Tibial nerve (tissue), 4 donors: ENCODE measurements around the gene LHPP. TPM values are rescaled to one million over a fixed set of nuclear protein-coding genes. Genes with fewer than 3 reads are reported as not detected.

Source experiments
- DNase-seq, 2 donors: peaks; one replicate each; pipeline ENCODE4 v3.0.0-alpha.2; 2019; ENCODE audit warnings: low spot score in 2 of 2
- H3K27ac ChIP-seq, 4 donors: fragments of 200-600 bp; sonication (generic) in 3 of 4; one replicate each; pipeline ENCODE4 v1.5.1; 2017 to 2019; ENCODE audit warnings: mild to moderate bottlenecking in 1 of 4
- H3K27me3 ChIP-seq, 2 donors: fragments of 200-600 bp; sonication (generic) in 1 of 2; one replicate each; pipeline versions ENCODE4 v1.5.1 to v1.6.0; 2017 to 2019
- H3K36me3 ChIP-seq, 3 donors: fragments of 200-600 bp; sonication (generic); one replicate each; pipeline ENCODE4 v1.5.1; 2018 to 2019
- H3K4me1 ChIP-seq, 4 donors: fragments of 200-600 bp; sonication (generic) in 3 of 4; one replicate each; pipeline ENCODE4 v1.5.1; 2017 to 2019
- H3K4me3 ChIP-seq, 4 donors: fragments of 200-600 bp; sonication (generic) in 3 of 4; one replicate each; pipeline ENCODE4 v1.5.1; 2017 to 2019; ENCODE audit warnings: mild to moderate bottlenecking in 1 of 4, moderate library complexity in 1 of 4
- H3K9me3 ChIP-seq, 4 donors: fragments of 200-600 bp; sonication (generic) in 3 of 4; one replicate each; pipeline ENCODE4 v1.5.1; 2017 to 2019
- EP300 ChIP-seq, 2 donors: sonication (generic); formaldehyde crosslinking; IDR thresholded peaks; one replicate each; pipeline ENCODE4 v1.6.1; 2017; ENCODE audit warnings: antibody characterized with exemption in 2 of 2, mild to moderate bottlenecking in 1 of 2
- POLR2A ChIP-seq, 2 donors: fragments of 450-650 bp; IDR thresholded peaks; one replicate each; pipeline ENCODE4 v1.6.1; 2017; ENCODE audit warnings: antibody characterized with exemption in 2 of 2, mild to moderate bottlenecking in 2 of 2, moderate library complexity in 2 of 2
- whole genome bisulfite sequencing, 2 donors: methylation state at CpG; one replicate each; pipeline ENCODE4 v1.1.5; 2018; 5-methylcytosine and 5-hydroxymethylcytosine counted together
- total RNA-seq, 4 donors: library from RNA; depleted of rRNA; stranded (reverse); fragments of >200 nt; gene quantifications; one replicate each; pipeline ENCODE4 v1.1.0, GENCODE V29; 2016
- TF ChIP-seq, protein P1 (sequence below), 5 experiments: fragments of 200-600 bp in 3 of 5; fragments of 450-650 bp in 2 of 5; sonication (generic) in 3 of 5; IDR thresholded peaks; one replicate each; pipeline ENCODE4 v1.5.1; 2016 to 2019; ENCODE audit warnings: antibody characterized with exemption in 5 of 5, mild to moderate bottlenecking in 3 of 5, moderate library complexity in 2 of 5

LHPP gene
- total RNA-seq, 4 donors from 2014 or later: 25.5 to 211 (median 123) TPM

- no peak for DNase-seq
- Histone ChIP-seq H3K27ac (no peak overlapping the region), H3K27me3 (no peaks in the 10 kb centered on the region), H3K36me3 (peaks cover 0 to 25% (median 0%) of the 10 kb centered on the region in 3 donors), H3K4me1 (no peaks in the 10 kb centered on the region), H3K4me3 (no peak overlapping the region), H3K9me3 (peaks cover 0 to 8% (median 0%) of the 10 kb centered on the region in 4 donors)
- TF ChIP-seq, protein P1, sequence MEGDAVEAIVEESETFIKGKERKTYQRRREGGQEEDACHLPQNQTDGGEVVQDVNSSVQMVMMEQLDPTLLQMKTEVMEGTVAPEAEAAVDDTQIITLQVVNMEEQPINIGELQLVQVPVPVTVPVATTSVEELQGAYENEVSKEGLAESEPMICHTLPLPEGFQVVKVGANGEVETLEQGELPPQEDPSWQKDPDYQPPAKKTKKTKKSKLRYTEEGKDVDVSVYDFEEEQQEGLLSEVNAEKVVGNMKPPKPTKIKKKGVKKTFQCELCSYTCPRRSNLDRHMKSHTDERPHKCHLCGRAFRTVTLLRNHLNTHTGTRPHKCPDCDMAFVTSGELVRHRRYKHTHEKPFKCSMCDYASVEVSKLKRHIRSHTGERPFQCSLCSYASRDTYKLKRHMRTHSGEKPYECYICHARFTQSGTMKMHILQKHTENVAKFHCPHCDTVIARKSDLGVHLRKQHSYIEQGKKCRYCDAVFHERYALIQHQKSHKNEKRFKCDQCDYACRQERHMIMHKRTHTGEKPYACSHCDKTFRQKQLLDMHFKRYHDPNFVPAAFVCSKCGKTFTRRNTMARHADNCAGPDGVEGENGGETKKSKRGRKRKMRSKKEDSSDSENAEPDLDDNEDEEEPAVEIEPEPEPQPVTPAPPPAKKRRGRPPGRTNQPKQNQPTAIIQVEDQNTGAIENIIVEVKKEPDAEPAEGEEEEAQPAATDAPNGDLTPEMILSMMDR (IDR thresholded peaks at IDR 0.05): no peak
- TF ChIP-seq POLR2A (IDR thresholded peaks at IDR 0.05): no peak
- TF ChIP-seq EP300 (IDR thresholded peaks at IDR 0.05): no peak
- 90 to 91% methylated on average over 3 of the region's 3 CpGs for WGBS, 2 donors
These were observed 39.1 kb downstream of the LHPP start for GRCh38 chr10:124500757-124501156.

DNA sequence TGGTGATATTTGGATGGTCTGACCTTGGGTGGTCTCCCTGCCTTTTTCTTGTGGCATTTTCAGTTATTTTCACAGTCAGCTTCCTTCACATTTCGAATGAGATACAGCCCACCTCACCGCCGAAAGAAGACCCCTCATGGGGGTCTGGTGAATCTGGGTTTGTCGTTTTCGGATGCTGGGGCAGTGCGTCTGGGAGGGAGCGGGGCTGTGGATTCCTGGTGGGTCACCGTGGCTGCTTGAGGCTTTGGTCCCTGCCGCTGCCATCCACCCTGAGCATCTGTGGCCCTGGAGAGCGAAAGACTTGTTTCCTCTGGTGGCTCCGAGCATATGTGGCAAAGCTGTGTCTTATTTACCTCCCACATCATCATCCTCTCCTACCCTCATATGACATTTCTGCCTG, 43.1 kb downstream of the LHPP start:
- Histone ChIP-seq H3K9me3 (peaks cover 0 to 8% (median 0%) of the 10 kb centered on the region in 4 donors), H3K27me3 (no peaks in the 10 kb centered on the region), H3K27ac (no peak overlapping the region), H3K4me3 (no peak overlapping the region), H3K4me1 (no peaks in the 10 kb centered on the region), H3K36me3 (peaks cover 0 to 20% (median 0%) of the 10 kb centered on the region in 3 donors)
- DNase-seq: no peak
- TF ChIP-seq EP300 (IDR thresholded peaks at IDR 0.05) (no peak), POLR2A (IDR thresholded peaks at IDR 0.05) (no peak)
- TF ChIP-seq, protein P1 (IDR thresholded peaks at IDR 0.05): no peak
- 86 to 87% methylated on average over 11 of the region's 11 CpGs for WGBS, 2 donors

DNA sequence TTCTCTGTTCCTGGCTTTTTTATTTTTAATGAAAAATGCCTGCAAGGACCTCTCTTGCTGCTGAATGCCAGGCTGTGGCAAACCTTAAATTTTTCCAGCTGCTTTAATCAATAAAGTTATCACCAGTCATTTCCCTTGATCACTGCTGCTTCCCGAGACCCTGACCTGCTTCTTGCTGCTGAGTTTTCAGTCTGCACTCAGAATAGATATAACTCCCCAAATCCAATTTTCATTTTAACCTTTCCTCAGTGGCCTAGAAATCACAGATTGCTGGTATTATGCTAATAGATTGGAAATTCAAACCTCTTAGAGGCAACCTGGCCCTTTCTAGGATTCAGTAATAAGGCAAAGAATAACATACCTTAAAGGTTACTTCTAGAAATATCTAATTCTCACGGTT, 43.7 kb downstream of the LHPP start:
- no peak for DNase-seq
- no peak overlapping the region for H3K4me3 ChIP-seq
- H3K27me3 ChIP-seq: no peaks in the 10 kb centered on the region
- H3K9me3 ChIP-seq: peaks cover 0 to 8% (median 0%) of the 10 kb centered on the region in 4 donors
- no peak overlapping the region for H3K27ac ChIP-seq
- H3K4me1 ChIP-seq: no peaks in the 10 kb centered on the region
- TF ChIP-seq, protein P1 (IDR thresholded peaks at IDR 0.05): no peak
- TF ChIP-seq POLR2A (IDR thresholded peaks at IDR 0.05): no peak
- TF ChIP-seq EP300 (IDR thresholded peaks at IDR 0.05): no peak
- peaks cover 0 to 16% (median 0%) of the 10 kb centered on the region in 3 donors for H3K36me3 ChIP-seq
- 60 to 77% methylated on average over 2 of the region's 2 CpGs for WGBS, 2 donors

DNA sequence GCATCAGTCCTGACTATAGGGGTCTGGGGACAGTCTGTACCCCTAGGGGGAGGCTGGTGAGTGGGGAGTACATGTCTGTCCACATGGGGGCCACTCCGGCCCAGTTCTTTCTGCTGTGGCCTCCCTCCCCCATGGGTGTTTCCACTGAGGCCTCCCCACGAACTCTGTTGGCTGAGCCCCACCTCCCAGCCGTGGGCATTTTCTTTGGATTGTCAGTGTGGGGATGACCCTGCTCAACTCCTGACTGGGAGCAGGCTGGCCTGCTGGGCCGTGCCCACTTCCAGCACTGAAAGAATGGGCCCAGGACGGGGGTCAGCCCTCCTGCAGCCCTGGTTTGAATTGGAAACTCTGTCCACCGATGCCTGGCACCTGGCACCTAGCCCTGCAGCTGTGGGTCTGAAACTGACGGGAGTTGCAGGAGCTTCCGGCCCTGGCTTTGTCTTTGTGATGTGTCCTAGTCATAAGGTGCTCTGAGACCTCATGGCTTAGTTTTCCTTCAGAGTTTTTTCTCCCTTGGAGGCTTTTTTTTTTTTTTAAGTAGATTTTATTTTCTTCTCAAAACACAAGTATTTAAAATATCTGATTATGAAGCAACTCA, 46.5 kb downstream of the LHPP start:
- TF ChIP-seq EP300 (IDR thresholded peaks at IDR 0.05): no peak
- no peak for TF ChIP-seq POLR2A (IDR thresholded peaks at IDR 0.05)
- TF ChIP-seq, protein P1 (IDR thresholded peaks at IDR 0.05): no peak
- WGBS, 2 donors: 76 to 85% methylated on average over 8 of the region's 8 CpGs

GRCh38 chr10:124508907-124509454, 47.4 kb downstream of the LHPP start:
- TF ChIP-seq EP300 (IDR thresholded peaks at IDR 0.05) (no peak), POLR2A (IDR thresholded peaks at IDR 0.05) (no peak)
- TF ChIP-seq, protein P1 (IDR thresholded peaks at IDR 0.05): no peak
- no peaks in the 10 kb centered on the region for H3K4me1 ChIP-seq
- whole genome bisulfite sequencing, 2 donors: 71 to 73% methylated on average over 5 of the region's 5 CpGs

More for the DNA sequence above, 46.5 kb downstream of the LHPP start:
- peaks cover 0 to 11% (median 0%) of the 10 kb centered on the region in 3 donors for H3K36me3 ChIP-seq
- no peak overlapping the region for H3K27ac ChIP-seq
- DNase-seq: no peak
- H3K4me1 ChIP-seq: no peaks in the 10 kb centered on the region
- no peaks in the 10 kb centered on the region for H3K9me3 ChIP-seq
- no peak overlapping the region for H3K4me3 ChIP-seq
- H3K27me3 ChIP-seq: no peaks in the 10 kb centered on the region

More at GRCh38 chr10:124508907-124509454, 47.4 kb downstream of the LHPP start:
- no peak overlapping the region for H3K27ac ChIP-seq
- no peaks in the 10 kb centered on the region for H3K9me3 ChIP-seq
- peaks cover 0 to 14% (median 0%) of the 10 kb centered on the region in 3 donors for H3K36me3 ChIP-seq
- no peak for DNase-seq
- no peak overlapping the region for H3K4me3 ChIP-seq
- H3K27me3 ChIP-seq: no peaks in the 10 kb centered on the region
